Mesenchymal stem cell (in vitro differentiated cells and primary cell): Measurements from ENCODE around the gene NMNAT3.

Source experiments
- DNase-seq: peaks from one replicate; pipeline ENCODE4 v3.0.0-alpha.2; 2013
- H2AFZ ChIP-seq: one replicate; pipeline ENCODE4 v1.6.1; 2013; ENCODE audit warnings: low read depth, mild to moderate bottlenecking, control low read depth, inconsistent platforms, low read length, moderate library complexity
- H2AK5ac ChIP-seq: 2 replicates; pipeline ENCODE4 v1.6.1; 2013; ENCODE audit warnings: low read length, moderate library complexity, mild to moderate bottlenecking, inconsistent platforms; ENCODE audit not compliant: severe bottlenecking
- H2BK120ac ChIP-seq: one replicate; pipeline ENCODE4 v1.6.1; 2013; ENCODE audit warnings: low read depth, mild to moderate bottlenecking, inconsistent platforms, low read length, moderate library complexity
- H2BK12ac ChIP-seq, 2 experiments: one replicate each; pipeline ENCODE4 v1.6.1; 2013; ENCODE audit warnings: inconsistent platforms in 2 of 2, low read length in 2 of 2, mild to moderate bottlenecking in 2 of 2, moderate library complexity in 2 of 2, control low read depth in 1 of 2
- H2BK15ac ChIP-seq: one replicate; pipeline ENCODE4 v1.6.1; 2013; ENCODE audit warnings: mild to moderate bottlenecking, low read depth, inconsistent platforms; ENCODE audit not compliant: poor library complexity, severe bottlenecking
- H2BK5ac ChIP-seq: 2 replicates; pipeline ENCODE4 v1.6.1; 2013; ENCODE audit warnings: low read depth, mild to moderate bottlenecking, low read length, control low read depth, inconsistent platforms; ENCODE audit not compliant: poor library complexity, severe bottlenecking
- H3K14ac ChIP-seq, 2 experiments: one replicate each; pipeline ENCODE4 v1.6.1; 2013; ENCODE audit warnings: inconsistent platforms in 2 of 2, low read length in 2 of 2, control low read depth in 1 of 2, mild to moderate bottlenecking in 1 of 2, moderate library complexity in 1 of 2
- H3K18ac ChIP-seq, 2 experiments: one replicate each; pipeline ENCODE4 v1.6.1; 2013; ENCODE audit warnings: inconsistent platforms in 2 of 2, low read length in 2 of 2, control low read depth in 1 of 2, low read depth in 1 of 2, mild to moderate bottlenecking in 1 of 2
- H3K23ac ChIP-seq, 2 experiments: one replicate each; pipeline ENCODE4 v1.6.1; 2013; ENCODE audit warnings: inconsistent platforms in 2 of 2, low read length in 2 of 2, mild to moderate bottlenecking in 2 of 2, moderate library complexity in 2 of 2, control low read depth in 1 of 2
- H3K27ac ChIP-seq: 2 replicates; pipeline ENCODE4 v1.5.1; 2013; ENCODE audit warnings: mild to moderate bottlenecking, moderate library complexity, low read length, control low read depth, inconsistent platforms; ENCODE audit not compliant: poor library complexity, severe bottlenecking
- H3K27me3 ChIP-seq, 2 experiments: 2 replicates each; pipeline versions ENCODE4 v1.6.1 to v1.7.0; 2013; ENCODE audit warnings: low read length in 2 of 2, mild to moderate bottlenecking in 2 of 2, moderate library complexity in 2 of 2, control low read depth in 1 of 2, inconsistent platforms in 1 of 2; ENCODE audit not compliant: control insufficient read depth in 1 of 2, insufficient read depth in 1 of 2
- H3K36me3 ChIP-seq, 2 experiments: 2 replicates each; pipeline versions ENCODE4 v1.6.1 to v1.7.0; 2013; ENCODE audit warnings: low read length in 2 of 2, control low read depth in 1 of 2, inconsistent platforms in 1 of 2, low read depth in 1 of 2, mild to moderate bottlenecking in 1 of 2; ENCODE audit not compliant: insufficient read depth in 2 of 2, control insufficient read depth in 1 of 2
- H3K4ac ChIP-seq, 2 experiments: one replicate each; pipeline ENCODE4 v1.6.1; 2013; ENCODE audit warnings: inconsistent platforms in 2 of 2, low read length in 2 of 2, mild to moderate bottlenecking in 2 of 2, moderate library complexity in 2 of 2, control low read depth in 1 of 2, low read depth in 1 of 2
- H3K4me1 ChIP-seq: 2 replicates; pipeline ENCODE4 v1.6.1; 2013; ENCODE audit warnings: low read depth, low read length, control low read depth; ENCODE audit not compliant: control insufficient read depth, insufficient read depth
- H3K4me2 ChIP-seq: 2 replicates; pipeline ENCODE4 v1.6.1; 2013; ENCODE audit warnings: low read length, mild to moderate bottlenecking, inconsistent platforms; ENCODE audit not compliant: poor library complexity, severe bottlenecking
- H3K4me3 ChIP-seq, 2 experiments: 2 replicates each; pipeline versions ENCODE4 v1.5.1 to v1.7.0; 2013; ENCODE audit warnings: low read length in 2 of 2, mild to moderate bottlenecking in 2 of 2, control low read depth in 1 of 2, low read depth in 1 of 2; ENCODE audit not compliant: insufficient read depth in 1 of 2
- H3K79me1 ChIP-seq: replicated peaks from 2 replicates; pipeline ENCODE4 v1.6.1; 2013; ENCODE audit warnings: mild to moderate bottlenecking, control low read depth, low read length, inconsistent platforms; ENCODE audit not compliant: poor library complexity, severe bottlenecking
- H3K9ac ChIP-seq: 2 replicates; pipeline ENCODE4 v1.7.0; 2013; ENCODE audit warnings: mild to moderate bottlenecking, low read length, moderate library complexity
- H3K9me3 ChIP-seq: 2 replicates; pipeline ENCODE4 v1.7.0; 2013; ENCODE audit warnings: mild to moderate bottlenecking, low read length; ENCODE audit not compliant: control insufficient read depth
- H4K8ac ChIP-seq: one replicate; pipeline ENCODE4 v1.6.1; 2013; ENCODE audit warnings: inconsistent platforms, mild to moderate bottlenecking, low read length, moderate library complexity
- H4K91ac ChIP-seq: one replicate; pipeline ENCODE4 v1.6.1; 2013; ENCODE audit warnings: mild to moderate bottlenecking, low read length, inconsistent platforms
- WGBS: methylation state at CpG from one replicate; pipeline ENCODE4 v1.1.7; 2013; ENCODE audit warnings: mixed read lengths; 5-methylcytosine and 5-hydroxymethylcytosine counted together

Gene NMNAT3

DNA sequence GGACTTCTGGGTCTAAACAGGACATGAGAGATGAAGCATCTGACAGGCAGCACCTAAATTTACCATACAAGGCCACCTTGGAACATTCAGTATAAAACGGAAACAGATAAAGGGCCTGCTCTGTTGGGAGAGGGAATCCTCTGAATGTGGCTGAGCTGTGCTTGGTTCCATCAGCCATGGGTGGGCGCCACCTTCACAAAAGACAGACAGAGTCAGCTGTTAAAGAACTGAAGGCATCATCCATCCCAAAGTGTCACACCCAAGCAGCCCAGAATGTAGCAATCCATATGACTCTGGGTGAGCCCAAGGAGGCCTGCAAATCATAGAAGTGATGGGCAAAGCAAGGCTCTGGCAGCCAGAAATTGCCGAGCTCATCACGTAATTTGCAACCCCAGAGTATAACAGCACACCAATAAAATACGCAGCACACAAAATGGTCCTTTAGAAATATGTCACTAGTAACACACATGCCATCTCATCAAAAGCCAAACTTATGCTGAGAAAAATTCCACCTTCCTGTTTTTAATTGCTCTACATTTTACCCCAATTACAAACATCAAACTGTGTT lies 113.4 kb downstream of the NMNAT3 start:
- Histone ChIP-seq H3K27ac (no peak overlapping the region), H3K18ac (no peak overlapping the region), H3K9me3 (no peaks in the 10 kb centered on the region), H3K23ac (no peak overlapping the region), H2AFZ (no peak overlapping the region), H2BK5ac (no peak overlapping the region), H3K4ac (no peak overlapping the region), H3K36me3 (no peaks in the 10 kb centered on the region), H2BK12ac (no peak overlapping the region), H3K9ac (no peak overlapping the region), H2AK5ac (no peak overlapping the region), H4K8ac (no peak overlapping the region), H3K4me1 (peaks cover under 1% of the 10 kb centered on the region), H3K4me2 (no peak overlapping the region), H3K79me1 (no peaks in the 10 kb centered on the region), H2BK120ac (no peak overlapping the region), H3K27me3 (peaks cover 0 to 5% of the 10 kb centered on the region in 2 experiments), H2BK15ac (no peak overlapping the region), H3K14ac (no peak overlapping the region), H4K91ac (no peak overlapping the region), H3K4me3 (no peak overlapping the region)
- no peak for DNase-seq
- WGBS: 63% methylated on average over 5 of the region's 5 CpGs

- no peak overlapping the region for H2AK5ac ChIP-seq
- H2AFZ ChIP-seq: no peak overlapping the region
- no peak overlapping the region for H3K4me3 ChIP-seq
- no peak overlapping the region for H2BK12ac ChIP-seq
- no peaks in the 10 kb centered on the region for H3K9me3 ChIP-seq
- peaks cover 0 to 9% of the 10 kb centered on the region in 2 experiments for H3K27me3 ChIP-seq
- H3K4me2 ChIP-seq: peak overlapping the region; percentile 11
- H4K91ac ChIP-seq: no peak overlapping the region
- no peaks in the 10 kb centered on the region for H3K36me3 ChIP-seq
- no peaks in the 10 kb centered on the region for H3K79me1 ChIP-seq
- H3K9ac ChIP-seq: no peak overlapping the region
- no peak overlapping the region for H3K18ac ChIP-seq
- no peak overlapping the region for H2BK120ac ChIP-seq
- no peak overlapping the region for H3K23ac ChIP-seq
- DNase-seq: peak; percentile 18
- H4K8ac ChIP-seq: no peak overlapping the region
- no peak overlapping the region for H3K27ac ChIP-seq
- H3K4me1 ChIP-seq: peaks cover 2% of the 10 kb centered on the region
- H2BK15ac ChIP-seq: no peak overlapping the region
- no peak overlapping the region for H2BK5ac ChIP-seq
- H3K14ac ChIP-seq: no peak overlapping the region
- 25% methylated on average over 1 of the region's 1 CpG for WGBS
- no peak overlapping the region for H3K4ac ChIP-seq
Measured at GRCh38 chr3:139561959-139562676, 115.7 kb downstream of the NMNAT3 start.

- Histone ChIP-seq H3K36me3 (no peaks in the 10 kb centered on the region), H3K23ac (no peak overlapping the region), H3K4me2 (no peak overlapping the region), H3K79me1 (no peaks in the 10 kb centered on the region), H2AFZ (no peak overlapping the region), H3K4me1 (peaks cover 2% of the 10 kb centered on the region), H3K9ac (no peak overlapping the region), H2AK5ac (no peak overlapping the region), H3K27me3 (peaks cover 0 to 12% of the 10 kb centered on the region in 2 experiments), H3K18ac (no peak overlapping the region), H3K27ac (no peak overlapping the region), H4K91ac (no peak overlapping the region), H2BK12ac (no peak overlapping the region), H3K9me3 (no peaks in the 10 kb centered on the region), H2BK15ac (no peak overlapping the region), H3K14ac (no peak overlapping the region), H4K8ac (no peak overlapping the region), H3K4me3 (no peak overlapping the region), H2BK120ac (no peak overlapping the region), H2BK5ac (no peak overlapping the region), H3K4ac (no peak overlapping the region)
- no peak for DNase-seq
- 82% methylated on average over 7 of the region's 7 CpGs for WGBS
Measured at GRCh38 chr3:139561255-139561817, 116.4 kb downstream of the NMNAT3 start.

DNA sequence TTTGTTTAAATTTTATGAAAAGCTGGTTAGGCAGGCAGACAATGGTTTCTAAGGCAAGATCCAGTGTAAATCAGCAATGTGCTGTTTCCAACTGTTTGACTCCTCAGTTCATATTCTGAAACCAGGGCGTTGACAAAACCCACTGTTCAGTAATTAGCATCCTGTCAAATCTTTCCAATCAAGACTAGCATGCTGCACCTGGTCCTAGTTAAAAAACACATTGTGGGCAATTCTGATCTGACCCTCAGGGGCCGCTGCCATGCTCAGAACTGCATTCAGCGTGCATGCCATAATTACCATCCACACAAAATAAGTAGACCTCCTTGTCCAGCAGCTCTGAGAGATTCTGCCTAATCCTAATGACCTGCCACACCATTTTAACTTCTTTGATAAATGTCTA lies 117.4 kb downstream of the NMNAT3 start:
- no peak overlapping the region for H3K4ac ChIP-seq
- no peak overlapping the region for H2AFZ ChIP-seq
- H3K9ac ChIP-seq: no peak overlapping the region
- H2BK12ac ChIP-seq: no peak overlapping the region
- H3K14ac ChIP-seq: no peak overlapping the region
- H2AK5ac ChIP-seq: no peak overlapping the region
- WGBS: 82% methylated on average over 3 of the region's 3 CpGs
- H2BK5ac ChIP-seq: no peak overlapping the region
- no peak overlapping the region for H3K27ac ChIP-seq
- H3K9me3 ChIP-seq: no peaks in the 10 kb centered on the region
- peaks cover 2% of the 10 kb centered on the region for H3K4me1 ChIP-seq
- H3K18ac ChIP-seq: no peak overlapping the region
- H3K23ac ChIP-seq: no peak overlapping the region
- DNase-seq: no peak
- no peak overlapping the region for H4K91ac ChIP-seq
- no peak overlapping the region for H4K8ac ChIP-seq
- H3K27me3 ChIP-seq: peaks cover 0 to 12% of the 10 kb centered on the region in 2 experiments
- H2BK15ac ChIP-seq: no peak overlapping the region
- no peak overlapping the region for H3K4me3 ChIP-seq
- no peak overlapping the region for H2BK120ac ChIP-seq
- H3K79me1 ChIP-seq: no peaks in the 10 kb centered on the region
- no peak overlapping the region for H3K4me2 ChIP-seq
- no peaks in the 10 kb centered on the region for H3K36me3 ChIP-seq
